Upper lobe of left lung (tissue), 4 donors: ENCODE measurements around the gene ZBED1.
"Not testable (repeated sequence)": the region's sequence is repeated elsewhere in the genome, so short reads cannot be mapped to it uniquely, and the experiment has no call there.

Source experiments
- CTCF ChIP-seq, 6 experiments: fragments of 450-650 bp in 4 of 6; fragments of 200-600 bp in 2 of 6; sonication (generic) in 2 of 6; IDR thresholded peaks; one replicate each; pipeline ENCODE4 v1.5.1; 2016 to 2019; ENCODE audit warnings: antibody characterized with exemption in 6 of 6
- POLR2AphosphoS5 ChIP-seq, 2 donors: sonication (generic); formaldehyde crosslinking; IDR thresholded peaks; one replicate each; pipeline ENCODE4 v1.5.1; 2017; ENCODE audit warnings: antibody characterized with exemption in 2 of 2

GRCh38 chrX:2479982-2480381 is 20.8 kb downstream of the ZBED1 start:
- TF ChIP-seq CTCF, POLR2AphosphoS5 (IDR thresholded peaks at IDR 0.05): not testable (repeated sequence)
